ENCODE results near the gene SNCB.

SNCB gene

DNA sequence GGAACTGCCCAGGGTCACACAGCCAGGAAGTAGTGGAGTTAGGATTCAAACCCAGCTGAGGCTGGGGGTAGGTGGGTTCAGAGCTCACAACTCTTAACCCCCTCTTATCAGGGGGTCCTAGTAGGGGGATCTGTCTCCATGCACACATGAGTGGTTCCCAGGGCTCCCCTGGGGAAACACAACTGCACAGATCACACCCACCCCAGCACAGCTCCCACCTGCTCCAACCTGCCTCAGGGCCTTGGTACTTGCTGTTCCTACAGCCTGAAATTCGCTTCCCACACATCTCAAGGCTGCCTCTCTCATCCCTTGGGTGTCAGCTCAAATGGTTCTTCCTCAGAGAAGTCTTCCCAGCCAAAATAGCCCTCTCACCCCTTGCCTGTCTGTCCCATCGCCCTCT is 4.8 kb downstream of the SNCB start:
- DNase-seq (ENCODE audit: low read depth in 2 of 2), result no peak

GRCh38 chr5:176624938-176625337 is 5.4 kb downstream of the SNCB start:
- DNase-seq (ENCODE audit: low read depth in 2 of 2), result no peak

- DNase-seq (ENCODE audit: low read depth in 2 of 2), result no peak
These were observed 6.2 kb downstream of the SNCB start for GRCh38 chr5:176624142-176624541.

DNA sequence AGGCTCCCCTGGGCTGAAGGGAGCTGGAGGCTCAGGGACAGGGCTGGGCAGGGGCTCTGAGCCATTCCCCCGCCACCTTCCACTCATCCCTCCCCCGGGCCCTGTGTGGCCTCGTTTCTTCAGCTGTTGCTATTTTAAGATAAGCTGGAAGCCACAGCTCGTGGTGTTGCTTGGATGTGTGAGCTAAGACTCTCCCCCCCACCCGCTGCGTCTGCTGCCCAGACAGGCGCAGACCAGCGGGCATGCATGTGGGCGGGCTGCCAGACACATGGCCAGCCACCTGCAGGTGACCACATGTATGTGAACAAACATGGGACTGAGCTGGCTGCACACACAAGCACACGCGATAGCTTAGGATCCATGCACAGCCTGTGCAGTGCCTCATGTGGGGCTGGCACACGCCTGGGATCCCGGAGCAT is 8.7 kb downstream of the SNCB start:
- no peak for DNase-seq (ENCODE audit: low read depth in 2 of 2)

- DNase-seq (ENCODE audit: low read depth in 2 of 2), result no peak
These were observed 9.9 kb downstream of the SNCB start for GRCh38 chr5:176620333-176620981.

DNA sequence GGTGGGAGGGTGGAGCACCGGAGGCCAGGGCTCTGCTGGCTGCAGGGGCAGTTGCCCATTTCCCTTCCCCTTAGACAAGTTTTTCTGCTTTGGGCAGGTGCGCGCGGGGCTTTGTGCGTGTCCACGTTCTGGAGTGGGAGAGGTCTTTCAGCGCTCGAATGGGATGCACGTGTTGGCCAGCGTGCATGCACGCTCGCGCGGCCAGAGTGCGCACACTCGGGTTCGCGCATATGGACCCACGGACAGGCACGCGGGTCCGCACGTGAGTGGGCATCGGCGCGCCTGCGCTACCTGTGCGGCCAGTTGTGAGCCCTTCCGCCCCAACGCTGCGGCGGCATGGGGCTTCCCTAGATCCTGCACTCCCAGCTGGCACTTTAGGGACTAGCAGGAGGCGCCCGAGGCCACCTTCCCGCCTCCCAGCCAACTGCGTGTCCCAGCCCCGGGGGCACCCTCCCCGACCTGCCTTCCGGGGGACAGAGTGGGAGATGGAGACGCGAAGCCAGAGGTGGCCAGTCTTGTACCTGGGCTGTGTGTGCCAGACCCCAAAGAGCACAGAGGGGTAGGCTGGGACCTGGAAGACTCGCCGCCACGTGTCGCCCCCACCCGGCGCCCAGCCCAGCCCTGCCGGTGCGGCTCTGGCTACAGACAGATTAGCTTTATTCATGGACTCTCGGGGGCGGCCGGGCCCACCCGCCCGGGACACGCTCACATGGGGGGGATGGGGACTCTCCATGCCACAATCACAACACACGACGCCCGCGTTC is 10.6 kb downstream of the SNCB start:
- no peak for DNase-seq (ENCODE audit: low read depth in 2 of 2)

DNA sequence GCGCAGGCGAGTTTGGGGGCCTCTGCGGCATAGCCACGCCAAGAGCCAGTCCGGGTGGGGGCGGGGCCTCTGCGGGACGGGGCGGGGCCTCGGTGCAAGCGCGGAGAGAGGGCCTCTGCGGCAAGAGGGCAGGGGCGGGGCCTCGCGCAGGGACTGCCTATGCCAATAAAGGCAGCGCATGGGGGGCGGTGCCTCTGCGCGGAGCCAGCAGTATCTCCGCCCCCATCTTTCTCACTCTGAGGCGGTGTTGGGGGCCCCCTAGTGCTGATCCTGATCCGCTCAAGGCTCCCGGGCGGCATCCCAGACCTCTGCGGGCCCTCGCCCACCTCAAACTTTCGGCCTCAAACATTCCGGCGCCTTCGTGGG is 11.1 kb downstream of the SNCB start:
- peak; percentile 83 to 88 for DNase-seq (ENCODE audit: low read depth in 2 of 2)

GRCh38 chr5:176618783-176619182 is 11.6 kb downstream of the SNCB start:
- no peak for DNase-seq (ENCODE audit: low read depth in 2 of 2)

DNA sequence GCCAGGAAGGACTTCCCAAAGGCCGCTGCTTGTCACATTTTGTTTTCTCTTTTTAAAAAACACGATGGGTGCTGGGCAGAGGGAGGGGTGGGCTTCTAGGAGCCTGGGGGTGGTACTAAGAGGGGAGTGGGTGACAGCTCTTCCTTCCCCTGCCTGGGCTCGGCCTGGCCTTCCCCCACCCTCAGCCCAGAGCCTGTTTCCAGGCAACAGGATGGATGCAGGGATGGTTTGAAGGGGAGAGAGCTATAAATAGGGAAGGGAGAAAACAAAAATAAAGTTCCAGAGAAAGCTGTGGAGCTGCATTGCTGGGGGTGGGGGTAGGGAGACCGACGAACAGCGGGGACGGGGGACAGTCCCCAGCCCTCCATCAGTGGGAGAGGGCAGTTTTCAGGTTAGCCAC is 13.8 kb downstream of the SNCB start:
- DNase-seq (ENCODE audit: low read depth in 2 of 2), result no peak

- DNase-seq (ENCODE audit: low read depth in 2 of 2), result no peak
These were observed 15.4 kb downstream of the SNCB start for GRCh38 chr5:176614805-176615478.

DNA sequence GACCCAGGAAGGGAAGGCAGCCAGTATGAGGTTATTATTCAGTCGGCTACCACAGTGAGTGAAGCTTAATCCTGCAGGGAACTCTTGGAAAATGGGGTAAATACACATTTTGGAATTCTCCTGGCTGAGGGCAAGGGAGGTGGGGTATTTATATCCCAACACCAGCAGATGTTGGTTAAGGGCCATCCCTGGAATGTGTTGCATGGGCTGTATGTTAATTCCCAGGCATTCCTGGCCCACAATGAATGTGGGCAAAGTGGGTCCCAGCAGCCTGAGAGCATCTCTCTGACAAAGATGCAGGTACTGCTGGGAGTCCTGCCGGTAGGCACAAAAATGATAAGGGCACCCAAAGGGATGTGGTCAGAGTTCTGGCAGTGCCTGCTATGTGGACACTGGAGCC is 17.5 kb downstream of the SNCB start:
- no peak for DNase-seq (ENCODE audit: low read depth in 2 of 2)

DNA sequence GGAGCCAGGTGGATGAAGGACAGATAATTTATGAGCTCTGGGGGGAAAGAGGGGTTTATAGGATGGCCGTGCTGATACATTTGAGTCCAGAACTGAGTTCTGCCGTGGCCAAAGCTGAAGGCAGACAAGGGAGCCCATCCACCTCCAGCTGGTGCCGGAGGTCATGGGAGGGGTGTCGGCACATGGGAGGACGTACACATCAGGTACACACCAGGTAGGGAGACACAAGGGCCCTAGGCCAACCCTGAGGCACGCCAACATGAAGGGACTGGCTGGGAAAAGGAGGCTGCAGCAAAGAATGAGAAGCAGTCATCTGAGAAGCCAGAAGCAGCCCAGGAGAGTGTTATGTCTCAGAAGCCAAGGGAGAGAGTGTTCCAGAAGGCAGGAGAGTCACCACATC is 18.3 kb downstream of the SNCB start:
- DNase-seq (ENCODE audit: low read depth in 2 of 2), result no peak

DNA sequence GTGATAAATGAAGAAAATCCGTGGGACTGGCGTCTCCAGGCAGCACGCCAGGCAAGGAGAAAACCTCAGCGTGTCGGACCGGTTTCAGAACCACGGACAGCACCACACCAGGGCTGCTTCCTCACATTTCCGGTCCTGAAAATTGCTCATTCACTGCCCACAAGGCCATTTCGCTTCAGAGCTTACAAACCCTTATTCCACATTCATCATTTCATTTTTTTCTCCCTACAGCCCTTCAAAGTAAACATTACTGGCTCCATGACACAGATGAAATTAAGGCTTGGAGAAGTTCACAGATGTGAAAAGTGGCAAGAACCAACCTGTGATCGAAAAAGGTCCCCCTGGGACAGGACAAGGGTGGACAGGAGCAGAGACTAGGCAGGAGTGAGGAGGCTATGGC is 18.9 kb downstream of the SNCB start:
- peak; percentile 22 to 25 for DNase-seq (ENCODE audit: low read depth in 2 of 2)

- DNase-seq (ENCODE audit: low read depth in 2 of 2), result no peak
These were observed 19.9 kb downstream of the SNCB start for GRCh38 chr5:176610435-176610773.

GRCh38 chr5:176609724-176610434 is 20.5 kb downstream of the SNCB start, which contains the start of gene GPRIN1:
GPRIN1 (minus strand) TSS chr5:176610156; CDS start chr5:176599834, 10,322 bp downstream.
- peak; percentile 47 to 57 for DNase-seq (ENCODE audit: low read depth in 2 of 2)

- no peak for DNase-seq (ENCODE audit: low read depth in 2 of 2)
These were observed 21.2 kb downstream of the SNCB start for GRCh38 chr5:176608937-176609723.

GRCh38 chr5:176608142-176608705 is 22.1 kb downstream of the SNCB start:
- DNase-seq (ENCODE audit: low read depth in 2 of 2), result no peak

DNA sequence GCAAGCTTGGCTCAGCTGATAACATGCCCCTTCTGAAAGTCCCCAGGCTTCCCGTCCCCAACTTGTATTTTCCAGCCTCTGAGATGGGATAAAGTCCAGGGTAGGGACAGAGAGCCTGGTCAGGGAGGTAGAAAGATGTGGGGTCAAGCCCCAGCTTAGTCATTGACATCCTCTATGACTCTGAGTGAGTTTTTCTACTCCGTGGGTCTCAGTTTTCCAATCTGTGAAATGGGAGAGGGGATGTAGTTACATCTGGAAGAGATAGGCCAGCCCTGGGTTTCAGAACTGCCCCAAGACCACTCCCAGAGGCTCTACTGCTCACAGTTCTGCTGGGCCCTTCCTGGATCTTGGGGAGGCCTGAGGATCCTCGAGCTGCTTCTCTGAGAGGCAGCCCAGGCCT is 23.5 kb downstream of the SNCB start:
- no peak for DNase-seq (ENCODE audit: low read depth in 2 of 2)

- DNase-seq (ENCODE audit: low read depth in 2 of 2), result no peak
These were observed 24.3 kb downstream of the SNCB start for GRCh38 chr5:176606032-176606431.

DNA sequence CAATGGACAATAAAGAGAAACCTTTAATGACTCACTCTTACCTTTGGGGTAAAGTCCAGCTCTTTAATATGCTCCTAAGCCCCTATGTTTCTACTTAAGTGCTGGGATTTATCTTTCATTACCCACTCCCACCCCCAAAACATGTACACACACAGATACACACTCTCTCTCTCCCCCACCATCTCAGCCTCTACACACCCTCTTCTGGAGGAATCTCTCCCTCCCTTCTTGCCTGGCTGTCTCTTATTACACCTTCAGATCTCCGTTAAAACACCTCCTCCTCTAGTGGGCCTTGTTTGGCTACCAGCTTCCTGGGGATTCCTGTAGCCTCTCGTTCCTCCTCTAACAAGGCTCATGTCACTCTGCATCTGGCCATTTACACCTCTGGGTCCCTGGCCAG is 27.2 kb downstream of the SNCB start:
- no peak for DNase-seq (ENCODE audit: low read depth in 2 of 2)

DNA sequence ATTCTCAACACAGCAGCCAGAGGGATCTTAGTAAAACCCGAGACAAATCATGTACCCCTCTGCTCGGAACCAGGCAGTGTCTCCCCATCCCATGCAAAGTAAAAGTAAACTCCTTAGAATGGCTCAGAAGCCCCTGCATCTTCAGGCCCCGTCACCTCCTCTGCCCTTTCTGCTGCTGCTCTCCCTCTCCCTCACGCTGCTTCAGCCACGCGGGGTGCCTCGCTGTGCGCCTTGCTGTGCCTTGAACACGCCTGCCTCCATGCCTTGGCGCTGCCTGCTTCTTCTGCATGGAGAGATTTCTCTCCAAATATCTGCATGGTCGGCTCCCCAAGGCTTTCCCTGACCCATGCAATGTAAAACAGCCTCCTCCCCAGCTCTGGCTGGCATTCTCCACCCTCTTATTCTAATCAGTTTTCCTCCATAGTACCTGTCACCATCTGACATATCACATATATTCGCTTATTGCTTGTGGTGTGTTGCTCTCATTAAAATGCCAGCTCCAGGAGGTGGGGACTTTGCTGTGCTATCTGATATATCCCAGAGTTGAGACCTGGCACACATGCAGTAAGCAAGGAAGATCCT is 28.3 kb downstream of the SNCB start:
- DNase-seq (ENCODE audit: low read depth in 2 of 2), result no peak

Data from stimulated activated CD8-positive, alpha-beta memory T cell treated with anti-CD3 and anti-CD28 coated beads, Interleukin-15, amount 100 ng/mL, for 48 hours (primary cell).